ENCODE measurements around the gene PI4K2A.
"Not testable (repeated sequence)": the region's sequence is repeated elsewhere in the genome, so short reads cannot be mapped to it uniquely, and the experiment has no call there.

The PI4K2A gene

GRCh38 chr10:97632949-97633884, 7.3 kb upstream of the PI4K2A start, which contains the start of gene MORN4:
Gene MORN4 (minus strand): TSS chr10:97633500. CDS start chr10:97619653, 13,847 bp downstream.
- Histone ChIP-seq H3K36me3 (ENCODE audit: control insufficient read depth, insufficient read depth, low read length) (no peaks in the 10 kb centered on the region), H3K9ac (ENCODE audit: low read length) (peak within 1 kb of the TSS; percentile 81), H3K27me3 (ENCODE audit: control insufficient read depth, insufficient read depth, low read length) (no peaks in the 10 kb centered on the region), H3K4me3 (ENCODE audit: low read depth, low read length) (peak within 1 kb of the TSS; percentile 89), H3K4me1 (ENCODE audit: control insufficient read depth, insufficient read depth, low read length) (peaks cover 3% of the 10 kb centered on the region; the same call in 1 of the 2 replicates), H3K9me3 (ENCODE audit: control insufficient read depth, insufficient read depth, low read depth, low read length) (no peaks in the 10 kb centered on the region), H3K27ac (ENCODE audit: low read depth, low read length) (no peak within 1 kb of the TSS)

- H3K4me3 ChIP-seq (ENCODE audit: low read depth, low read length): peak overlapping the region; percentile 89
- no peak overlapping the region for H3K27ac ChIP-seq (ENCODE audit: low read depth, low read length)
Measured at GRCh38 chr10:97633921-97634320, 6.5 kb upstream of the PI4K2A start.

GRCh38 chr10:97635577-97635976, 4.9 kb upstream of the PI4K2A start:
- Histone ChIP-seq H3K9ac (ENCODE audit: low read length) (no peak overlapping the region), H3K9me3 (ENCODE audit: control insufficient read depth, insufficient read depth, low read depth, low read length) (no peaks in the 10 kb centered on the region), H3K27ac (ENCODE audit: low read depth, low read length) (no peak overlapping the region), H3K36me3 (ENCODE audit: control insufficient read depth, insufficient read depth, low read length) (no peaks in the 10 kb centered on the region), H3K4me3 (ENCODE audit: low read depth, low read length) (no peak overlapping the region), H3K4me1 (ENCODE audit: control insufficient read depth, insufficient read depth, low read length) (peaks cover 3% of the 10 kb centered on the region; the same call in 1 of the 2 replicates), H3K27me3 (ENCODE audit: control insufficient read depth, insufficient read depth, low read length) (no peaks in the 10 kb centered on the region)

More at GRCh38 chr10:97633921-97634320, 6.5 kb upstream of the PI4K2A start:
- H3K27me3 ChIP-seq (ENCODE audit: control insufficient read depth, insufficient read depth, low read length): no peaks in the 10 kb centered on the region
- H3K36me3 ChIP-seq (ENCODE audit: control insufficient read depth, insufficient read depth, low read length): no peaks in the 10 kb centered on the region
- peaks cover 3% of the 10 kb centered on the region; the same call in 1 of the 2 replicates for H3K4me1 ChIP-seq (ENCODE audit: control insufficient read depth, insufficient read depth, low read length)
- peak overlapping the region; percentile 54 for H3K9ac ChIP-seq (ENCODE audit: low read length)
- H3K9me3 ChIP-seq (ENCODE audit: control insufficient read depth, insufficient read depth, low read depth, low read length): no peaks in the 10 kb centered on the region

GRCh38 chr10:97639090-97639489, 1.4 kb upstream of the PI4K2A start:
- not testable (repeated sequence) for H3K4me3 ChIP-seq (ENCODE audit: low read depth, low read length); H3K27me3 ChIP-seq (ENCODE audit: control insufficient read depth, insufficient read depth, low read length); H3K27ac ChIP-seq (ENCODE audit: low read depth, low read length); H3K4me1 ChIP-seq (ENCODE audit: control insufficient read depth, insufficient read depth, low read length); H3K9ac ChIP-seq (ENCODE audit: low read length); H3K9me3 ChIP-seq (ENCODE audit: control insufficient read depth, insufficient read depth, low read depth, low read length); H3K36me3 ChIP-seq (ENCODE audit: control insufficient read depth, insufficient read depth, low read length)

- peak overlapping the region; percentile 88 for H3K4me3 ChIP-seq (ENCODE audit: low read depth, low read length)
- peaks cover 15% of the 10 kb centered on the region for H3K36me3 ChIP-seq (ENCODE audit: control insufficient read depth, insufficient read depth, low read length)
- peak overlapping the region; percentile 86 for H3K9ac ChIP-seq (ENCODE audit: low read length)
- H3K4me1 ChIP-seq (ENCODE audit: control insufficient read depth, insufficient read depth, low read length): peaks cover 7% of the 10 kb centered on the region
- H3K27me3 ChIP-seq (ENCODE audit: control insufficient read depth, insufficient read depth, low read length): no peaks in the 10 kb centered on the region
- H3K9me3 ChIP-seq (ENCODE audit: control insufficient read depth, insufficient read depth, low read depth, low read length): no peaks in the 10 kb centered on the region
- H3K27ac ChIP-seq (ENCODE audit: low read depth, low read length): no peak overlapping the region
Measured at GRCh38 chr10:97640868-97641811, 669 bp downstream of the PI4K2A start.

- H3K27ac ChIP-seq (ENCODE audit: low read depth, low read length); H3K4me3 ChIP-seq (ENCODE audit: low read depth, low read length); H3K9ac ChIP-seq (ENCODE audit: low read length); H3K9me3 ChIP-seq (ENCODE audit: control insufficient read depth, insufficient read depth, low read depth, low read length); H3K27me3 ChIP-seq (ENCODE audit: control insufficient read depth, insufficient read depth, low read length): not testable (repeated sequence)
- Histone ChIP-seq H3K36me3 (ENCODE audit: control insufficient read depth, insufficient read depth, low read length) (peaks cover 15% of the 10 kb centered on the region), H3K4me1 (ENCODE audit: control insufficient read depth, insufficient read depth, low read length) (peaks cover 11% of the 10 kb centered on the region)
Measured at GRCh38 chr10:97642471-97643159, 2.1 kb downstream of the PI4K2A start.

GRCh38 chr10:97643441-97643985, 3.0 kb downstream of the PI4K2A start:
- Histone ChIP-seq H3K36me3 (ENCODE audit: control insufficient read depth, insufficient read depth, low read length) (peaks cover 15% of the 10 kb centered on the region), H3K27me3 (ENCODE audit: control insufficient read depth, insufficient read depth, low read length) (no peaks in the 10 kb centered on the region), H3K9ac (ENCODE audit: low read length) (no peak overlapping the region), H3K4me1 (ENCODE audit: control insufficient read depth, insufficient read depth, low read length) (peaks cover 19% of the 10 kb centered on the region), H3K27ac (ENCODE audit: low read depth, low read length) (no peak overlapping the region), H3K4me3 (ENCODE audit: low read depth, low read length) (no peak overlapping the region), H3K9me3 (ENCODE audit: control insufficient read depth, insufficient read depth, low read depth, low read length) (no peaks in the 10 kb centered on the region)

- peaks cover 28% of the 10 kb centered on the region for H3K4me1 ChIP-seq (ENCODE audit: control insufficient read depth, insufficient read depth, low read length)
- no peak overlapping the region for H3K9ac ChIP-seq (ENCODE audit: low read length)
- no peak overlapping the region for H3K27ac ChIP-seq (ENCODE audit: low read depth, low read length)
Measured at GRCh38 chr10:97644936-97645335, 4.5 kb downstream of the PI4K2A start.

GRCh38 chr10:97647556-97647955, 7.1 kb downstream of the PI4K2A start:
- H3K9me3 ChIP-seq (ENCODE audit: control insufficient read depth, insufficient read depth, low read depth, low read length): no peaks in the 10 kb centered on the region
- peaks cover 26% of the 10 kb centered on the region for H3K4me1 ChIP-seq (ENCODE audit: control insufficient read depth, insufficient read depth, low read length)
- H3K27me3 ChIP-seq (ENCODE audit: control insufficient read depth, insufficient read depth, low read length): no peaks in the 10 kb centered on the region
- no peak overlapping the region for H3K9ac ChIP-seq (ENCODE audit: low read length)
- H3K4me3 ChIP-seq (ENCODE audit: low read depth, low read length): no peak overlapping the region
- no peak overlapping the region for H3K27ac ChIP-seq (ENCODE audit: low read depth, low read length)
- H3K36me3 ChIP-seq (ENCODE audit: control insufficient read depth, insufficient read depth, low read length): peaks cover 35% of the 10 kb centered on the region

More at GRCh38 chr10:97644936-97645335, 4.5 kb downstream of the PI4K2A start:
- Histone ChIP-seq H3K36me3 (ENCODE audit: control insufficient read depth, insufficient read depth, low read length) (peaks cover 15% of the 10 kb centered on the region), H3K4me3 (ENCODE audit: low read depth, low read length) (no peak overlapping the region), H3K27me3 (ENCODE audit: control insufficient read depth, insufficient read depth, low read length) (no peaks in the 10 kb centered on the region), H3K9me3 (ENCODE audit: control insufficient read depth, insufficient read depth, low read depth, low read length) (no peaks in the 10 kb centered on the region)

Measured in HUES6 (cell line).